GM12873 (cell line): Measurements from ENCODE around the gene FAM83D.
A peak's percentile ranks its signal among the peaks of the same experiment; 100 is the strongest.

Experiments used
- CTCF ChIP-seq: IDR thresholded peaks from 2 replicates; pipeline ENCODE4 v1.5.1; 2012; ENCODE audit warnings: low read depth, mild to moderate bottlenecking, moderate library complexity, low read length, control low read depth; ENCODE audit not compliant: insufficient read depth; ENCODE audit errors: missing control alignments

FAM83D gene

GRCh38 chr20:38890497-38890818 is 35.8 kb upstream of the FAM83D start:
- TF ChIP-seq CTCF, result no peak

GRCh38 chr20:38892091-38892981 is 33.9 kb upstream of the FAM83D start:
- no peak for TF ChIP-seq CTCF

- no peak for TF ChIP-seq CTCF
Measured at GRCh38 chr20:38893056-38893564, 33.1 kb upstream of the FAM83D start.

- peak; percentile 98 for TF ChIP-seq CTCF
Measured at GRCh38 chr20:38893565-38894090, 32.6 kb upstream of the FAM83D start.

GRCh38 chr20:38894091-38894847 is 31.9 kb upstream of the FAM83D start:
- no peak for TF ChIP-seq CTCF

- TF ChIP-seq CTCF, result no peak
Measured at GRCh38 chr20:38895098-38895949, 30.9 kb upstream of the FAM83D start.
